Testis (tissue), 2 donors: ENCODE data around the gene PSPC1.

Source experiments
- POLR2A ChIP-seq: fragments of 450-650 bp; IDR thresholded peaks from one replicate; pipeline ENCODE4 v1.6.1; 2017; ENCODE audit warnings: antibody characterized with exemption, mild to moderate bottlenecking, moderate library complexity
- TF ChIP-seq, protein P1 (sequence below), 3 experiments: fragments of 450-650 bp in 2 of 3; fragments of 200-600 bp in 1 of 3; sonication (generic) in 1 of 3; IDR thresholded peaks; one replicate each; pipeline ENCODE4 v1.5.1; 2016 to 2019; ENCODE audit warnings: antibody characterized with exemption in 3 of 3, mild to moderate bottlenecking in 2 of 3, moderate library complexity in 1 of 3

DNA sequence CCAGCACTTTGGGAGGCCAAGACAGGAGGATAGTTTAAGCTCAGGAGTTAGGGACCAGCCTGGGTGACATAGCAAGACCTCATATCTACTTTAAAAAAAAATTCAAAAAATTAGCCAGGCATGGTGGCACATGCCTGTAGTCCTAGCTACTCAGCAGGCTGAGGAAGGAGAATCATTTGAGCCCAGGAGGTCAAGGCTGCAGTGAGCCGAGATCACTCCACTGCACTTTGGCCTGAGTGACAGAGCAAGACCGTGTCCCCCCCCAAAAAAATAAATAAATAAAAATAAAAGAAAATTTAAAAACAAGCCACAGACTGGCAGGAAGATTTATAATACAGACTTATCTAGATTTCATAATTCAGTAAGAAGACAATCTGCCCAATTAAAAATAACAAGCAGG lies 14.8 kb downstream of the PSPC1 start:
- TF ChIP-seq, protein P1, sequence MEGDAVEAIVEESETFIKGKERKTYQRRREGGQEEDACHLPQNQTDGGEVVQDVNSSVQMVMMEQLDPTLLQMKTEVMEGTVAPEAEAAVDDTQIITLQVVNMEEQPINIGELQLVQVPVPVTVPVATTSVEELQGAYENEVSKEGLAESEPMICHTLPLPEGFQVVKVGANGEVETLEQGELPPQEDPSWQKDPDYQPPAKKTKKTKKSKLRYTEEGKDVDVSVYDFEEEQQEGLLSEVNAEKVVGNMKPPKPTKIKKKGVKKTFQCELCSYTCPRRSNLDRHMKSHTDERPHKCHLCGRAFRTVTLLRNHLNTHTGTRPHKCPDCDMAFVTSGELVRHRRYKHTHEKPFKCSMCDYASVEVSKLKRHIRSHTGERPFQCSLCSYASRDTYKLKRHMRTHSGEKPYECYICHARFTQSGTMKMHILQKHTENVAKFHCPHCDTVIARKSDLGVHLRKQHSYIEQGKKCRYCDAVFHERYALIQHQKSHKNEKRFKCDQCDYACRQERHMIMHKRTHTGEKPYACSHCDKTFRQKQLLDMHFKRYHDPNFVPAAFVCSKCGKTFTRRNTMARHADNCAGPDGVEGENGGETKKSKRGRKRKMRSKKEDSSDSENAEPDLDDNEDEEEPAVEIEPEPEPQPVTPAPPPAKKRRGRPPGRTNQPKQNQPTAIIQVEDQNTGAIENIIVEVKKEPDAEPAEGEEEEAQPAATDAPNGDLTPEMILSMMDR (IDR thresholded peaks at IDR 0.05): no peak
- no peak for TF ChIP-seq POLR2A
